Vagina (tissue), 2 donors: ENCODE results near the gene DPY19L1.
"Not testable (repeated sequence)": the region's sequence is repeated elsewhere in the genome, so short reads cannot be mapped to it uniquely, and the experiment has no call there.

Source experiments
- CTCF ChIP-seq, 3 experiments: fragments of 450-650 bp in 2 of 3; fragments of 200-600 bp in 1 of 3; sonication (generic) in 1 of 3; IDR thresholded peaks; one replicate each; pipeline ENCODE4 v1.5.1; 2017 to 2019; ENCODE audit warnings: antibody characterized with exemption in 3 of 3, mild to moderate bottlenecking in 2 of 3, moderate library complexity in 2 of 3
- POLR2A ChIP-seq, 2 donors: fragments of 450-650 bp; IDR thresholded peaks; one replicate each; pipeline ENCODE4 v1.6.1; 2017; ENCODE audit warnings: antibody characterized with exemption in 2 of 2, mild to moderate bottlenecking in 2 of 2, moderate library complexity in 2 of 2
- POLR2AphosphoS5 ChIP-seq, 2 donors: sonication (generic); formaldehyde crosslinking; IDR thresholded peaks; one replicate each; pipeline ENCODE4 v1.9.0; 2017; ENCODE audit warnings: antibody characterized with exemption in 2 of 2, mild to moderate bottlenecking in 2 of 2, low read depth in 1 of 2; ENCODE audit not compliant: insufficient read depth in 1 of 2

- TF ChIP-seq CTCF (IDR thresholded peaks at IDR 0.05); POLR2A (IDR thresholded peaks at IDR 0.05); POLR2AphosphoS5 (IDR thresholded peaks at IDR 0.05; ENCODE audit: insufficient read depth in 1 of 2, low read depth in 1 of 2): not testable (repeated sequence)
Measured at GRCh38 chr7:34935735-34936165, 101.5 kb downstream of the DPY19L1 start.
